Measurements from ENCODE around the gene HOXD10. TPM values are rescaled to one million over a fixed set of nuclear protein-coding genes. Genes with fewer than 3 reads are reported as not detected.
A peak's percentile ranks its signal among the peaks of the same experiment; 100 is the strongest.

Gene HOXD10
- total and polyA plus RNA-seq, 2 of the 13 experiments (the other 11 are each of a cell fraction or from before 2014, with no cell fraction given) = not detected

DNA sequence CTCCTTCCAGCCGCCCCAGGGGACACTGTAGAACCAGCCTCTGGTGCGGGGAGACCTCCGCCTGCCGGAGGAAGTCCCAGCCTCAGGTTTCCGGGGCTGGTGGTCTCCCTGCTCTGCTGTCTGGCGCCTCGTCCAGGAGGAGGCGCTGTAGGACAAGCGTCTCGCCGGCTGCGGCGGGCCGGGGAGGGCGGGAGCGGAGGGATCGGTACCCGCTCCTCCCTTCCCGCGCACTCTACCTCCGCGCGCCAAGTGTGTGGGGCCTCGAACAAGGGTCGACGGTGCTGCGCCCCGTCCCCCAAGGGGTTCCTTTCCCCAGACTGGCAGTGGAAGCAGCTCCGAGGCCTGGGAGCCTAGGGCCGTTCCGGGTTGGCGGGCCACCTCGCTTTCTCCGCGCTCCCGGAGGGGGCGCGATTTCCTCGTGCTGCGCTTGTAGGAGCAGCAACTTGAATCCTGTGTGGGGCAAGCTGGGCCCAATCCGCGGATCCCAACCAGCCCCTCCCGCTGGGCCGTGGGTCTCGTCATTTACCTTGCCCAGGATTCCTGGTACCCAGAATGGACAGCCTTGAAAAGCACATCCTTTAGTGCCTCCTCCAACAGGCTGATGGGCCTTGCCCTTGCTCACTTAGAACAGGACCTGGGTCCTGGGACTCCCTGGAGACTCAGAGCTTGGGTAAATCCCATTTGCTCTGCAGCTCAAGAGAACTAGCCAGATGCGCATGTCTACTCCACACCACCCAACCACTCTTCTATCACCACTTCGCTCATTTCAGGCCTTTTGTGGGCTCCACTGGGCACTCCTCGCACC, 24.1 kb downstream of the HOXD10 start (continued):
- TF ChIP-seq ZNF782 (CRISPR knock-in tag; IDR thresholded peaks at IDR 0.05; ENCODE audit: borderline replicate concordance) (peak; percentile 66; the same call in 1 of the 2 replicates), SMARCE1 (IDR thresholded peaks at IDR 0.05; ENCODE audit: borderline replicate concordance) (no peak), SYNCRIP (IDR thresholded peaks at IDR 0.05; ENCODE audit: insufficient read depth, low read depth, low read length) (no peak), NFE2L1 (CRISPR knock-in tag; IDR thresholded peaks at IDR 0.05; ENCODE audit: borderline replicate concordance) (no peak), RORA (CRISPR knock-in tag; IDR thresholded peaks at IDR 0.05) (no peak), ZFP36L2 (CRISPR knock-in tag; IDR thresholded peaks at IDR 0.05) (no peak), SETDB1 (CRISPR knock-in tag; IDR thresholded peaks at IDR 0.05; ENCODE audit: borderline replicate concordance) (no peak), ETV6 (CRISPR knock-in tag; conservative IDR thresholded peaks at IDR 0.05) (peak; percentile 77; the same call in 1 of the 2 replicates), ZMYM2 (CRISPR knock-in tag; IDR thresholded peaks at IDR 0.05) (no peak), TEAD2 (CRISPR knock-in tag; IDR thresholded peaks at IDR 0.05) (no peak), NBN (conservative IDR thresholded peaks at IDR 0.05) (no peak), SRSF9 (IDR thresholded peaks at IDR 0.05; ENCODE audit: borderline replicate concordance, insufficient read depth, low read depth, low read length, poor library complexity, severe bottlenecking) (no peak), RXRA (CRISPR knock-in tag; IDR thresholded peaks at IDR 0.05) (peak; percentile 73), ZNF749 (CRISPR knock-in tag; IDR thresholded peaks at IDR 0.05; ENCODE audit: borderline replicate concordance) (no peak), RFXAP (CRISPR knock-in tag; IDR thresholded peaks at IDR 0.05; ENCODE audit: borderline replicate concordance) (no peak), SMAD3 (CRISPR knock-in tag; IDR thresholded peaks at IDR 0.05) (peak; percentile 76; the same call in 1 of the 2 replicates), ZNF354B (CRISPR knock-in tag; IDR thresholded peaks at IDR 0.05) (0 out of 2 replicates have a peak, but pooled peaks have one; percentile 59)
- TF ChIP-seq, protein P1, sequence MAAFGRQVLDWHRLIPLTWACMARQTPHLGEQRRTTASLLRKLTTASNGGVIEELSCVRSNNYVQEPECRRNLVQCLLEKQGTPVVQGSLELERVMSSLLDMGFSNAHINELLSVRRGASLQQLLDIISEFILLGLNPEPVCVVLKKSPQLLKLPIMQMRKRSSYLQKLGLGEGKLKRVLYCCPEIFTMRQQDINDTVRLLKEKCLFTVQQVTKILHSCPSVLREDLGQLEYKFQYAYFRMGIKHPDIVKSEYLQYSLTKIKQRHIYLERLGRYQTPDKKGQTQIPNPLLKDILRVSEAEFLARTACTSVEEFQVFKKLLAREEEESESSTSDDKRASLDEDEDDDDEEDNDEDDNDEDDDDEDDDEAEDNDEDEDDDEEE (CRISPR knock-in tag; IDR thresholded peaks at IDR 0.05) = peak; percentile 86
- TF ChIP-seq, protein P2, sequence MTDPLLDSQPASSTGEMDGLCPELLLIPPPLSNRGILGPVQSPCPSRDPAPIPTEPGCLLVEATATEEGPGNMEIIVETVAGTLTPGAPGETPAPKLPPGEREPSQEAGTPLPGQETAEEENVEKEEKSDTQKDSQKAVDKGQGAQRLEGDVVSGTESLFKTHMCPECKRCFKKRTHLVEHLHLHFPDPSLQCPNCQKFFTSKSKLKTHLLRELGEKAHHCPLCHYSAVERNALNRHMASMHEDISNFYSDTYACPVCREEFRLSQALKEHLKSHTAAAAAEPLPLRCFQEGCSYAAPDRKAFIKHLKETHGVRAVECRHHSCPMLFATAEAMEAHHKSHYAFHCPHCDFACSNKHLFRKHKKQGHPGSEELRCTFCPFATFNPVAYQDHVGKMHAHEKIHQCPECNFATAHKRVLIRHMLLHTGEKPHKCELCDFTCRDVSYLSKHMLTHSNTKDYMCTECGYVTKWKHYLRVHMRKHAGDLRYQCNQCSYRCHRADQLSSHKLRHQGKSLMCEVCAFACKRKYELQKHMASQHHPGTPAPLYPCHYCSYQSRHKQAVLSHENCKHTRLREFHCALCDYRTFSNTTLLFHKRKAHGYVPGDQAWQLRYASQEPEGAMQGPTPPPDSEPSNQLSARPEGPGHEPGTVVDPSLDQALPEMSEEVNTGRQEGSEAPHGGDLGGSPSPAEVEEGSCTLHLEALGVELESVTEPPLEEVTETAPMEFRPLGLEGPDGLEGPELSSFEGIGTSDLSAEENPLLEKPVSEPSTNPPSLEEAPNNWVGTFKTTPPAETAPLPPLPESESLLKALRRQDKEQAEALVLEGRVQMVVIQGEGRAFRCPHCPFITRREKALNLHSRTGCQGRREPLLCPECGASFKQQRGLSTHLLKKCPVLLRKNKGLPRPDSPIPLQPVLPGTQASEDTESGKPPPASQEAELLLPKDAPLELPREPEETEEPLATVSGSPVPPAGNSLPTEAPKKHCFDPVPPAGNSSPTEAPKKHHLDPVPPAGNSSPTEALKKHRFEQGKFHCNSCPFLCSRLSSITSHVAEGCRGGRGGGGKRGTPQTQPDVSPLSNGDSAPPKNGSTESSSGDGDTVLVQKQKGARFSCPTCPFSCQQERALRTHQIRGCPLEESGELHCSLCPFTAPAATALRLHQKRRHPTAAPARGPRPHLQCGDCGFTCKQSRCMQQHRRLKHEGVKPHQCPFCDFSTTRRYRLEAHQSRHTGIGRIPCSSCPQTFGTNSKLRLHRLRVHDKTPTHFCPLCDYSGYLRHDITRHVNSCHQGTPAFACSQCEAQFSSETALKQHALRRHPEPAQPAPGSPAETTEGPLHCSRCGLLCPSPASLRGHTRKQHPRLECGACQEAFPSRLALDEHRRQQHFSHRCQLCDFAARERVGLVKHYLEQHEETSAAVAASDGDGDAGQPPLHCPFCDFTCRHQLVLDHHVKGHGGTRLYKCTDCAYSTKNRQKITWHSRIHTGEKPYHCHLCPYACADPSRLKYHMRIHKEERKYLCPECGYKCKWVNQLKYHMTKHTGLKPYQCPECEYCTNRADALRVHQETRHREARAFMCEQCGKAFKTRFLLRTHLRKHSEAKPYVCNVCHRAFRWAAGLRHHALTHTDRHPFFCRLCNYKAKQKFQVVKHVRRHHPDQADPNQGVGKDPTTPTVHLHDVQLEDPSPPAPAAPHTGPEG (CRISPR knock-in tag; IDR thresholded peaks at IDR 0.05) = no peak
- TF ChIP-seq, protein P3, sequence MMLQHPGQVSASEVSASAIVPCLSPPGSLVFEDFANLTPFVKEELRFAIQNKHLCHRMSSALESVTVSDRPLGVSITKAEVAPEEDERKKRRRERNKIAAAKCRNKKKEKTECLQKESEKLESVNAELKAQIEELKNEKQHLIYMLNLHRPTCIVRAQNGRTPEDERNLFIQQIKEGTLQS (CRISPR knock-in tag; IDR thresholded peaks at IDR 0.05) = no peak
- TF ChIP-seq, protein P4, sequence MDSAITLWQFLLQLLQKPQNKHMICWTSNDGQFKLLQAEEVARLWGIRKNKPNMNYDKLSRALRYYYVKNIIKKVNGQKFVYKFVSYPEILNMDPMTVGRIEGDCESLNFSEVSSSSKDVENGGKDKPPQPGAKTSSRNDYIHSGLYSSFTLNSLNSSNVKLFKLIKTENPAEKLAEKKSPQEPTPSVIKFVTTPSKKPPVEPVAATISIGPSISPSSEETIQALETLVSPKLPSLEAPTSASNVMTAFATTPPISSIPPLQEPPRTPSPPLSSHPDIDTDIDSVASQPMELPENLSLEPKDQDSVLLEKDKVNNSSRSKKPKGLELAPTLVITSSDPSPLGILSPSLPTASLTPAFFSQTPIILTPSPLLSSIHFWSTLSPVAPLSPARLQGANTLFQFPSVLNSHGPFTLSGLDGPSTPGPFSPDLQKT (CRISPR knock-in tag; IDR thresholded peaks at IDR 0.05; ENCODE audit: borderline replicate concordance) = no peak

All from HepG2 (cell line).